ENCODE results near the gene UBE2I.

- TF ChIP-seq RFX5 (IDR thresholded peaks at IDR 0.05): no peak
- no peak for TF ChIP-seq CTCF (IDR thresholded peaks at IDR 0.05)
- no peak for TF ChIP-seq POLR2A (IDR thresholded peaks at IDR 0.05; ENCODE audit: low read length)
- no peak for TF ChIP-seq NFE2L2 (conservative IDR thresholded peaks at IDR 0.05; ENCODE audit: low read length)
- TF ChIP-seq TP53 (CRISPR knock-in tag; IDR thresholded peaks at IDR 0.05): no peak
- TF ChIP-seq HMGXB4 (CRISPR knock-in tag; IDR thresholded peaks at IDR 0.05; ENCODE audit: borderline replicate concordance): no peak
Measured at GRCh38 chr16:1335211-1335971, 26.0 kb downstream of the UBE2I start.
